Endothelial cell of umbilical vein (primary cell): ENCODE results near the gene RGR. TPM values are rescaled to one million over a fixed set of nuclear protein-coding genes. Genes with fewer than 3 reads are reported as not detected.

Source experiments
- BruUV-seq: library from RNA; stranded (reverse); fragments of 400-500 nt; replicated peaks from 2 replicates; lab custom pipeline; 2021; lab: Mats Ljungman, UMichigan
- CTCF ChIA-PET: fragments of 300-600, 350-600 bp; sonication (Branson Sonifier 250); formaldehyde crosslinking; loops from one replicate; lab custom pipeline; 2021; ENCODE audit warnings: antibody characterized with exemption, inconsistent platforms; lab: Charles Lee
- POLR2A ChIA-PET: fragments of 300-600, 350-600 bp; sonication (Branson Sonifier 250); formaldehyde crosslinking; loops from one replicate; lab custom pipeline; 2021; ENCODE audit warnings: antibody characterized with exemption, inconsistent platforms; lab: Charles Lee
- DNase-seq: peaks from one replicate; pipeline ENCODE4 v3.0.0-alpha.2; 2011; ENCODE audit warnings: low read depth, low spot score
- FAIRE-seq: peaks from 2 replicates; lab custom pipeline; 2011; peaks lifted over from hg19 to GRCh38; lab: Jason Lieb, UNC
- H2AFZ ChIP-seq: 2 replicates; pipeline ENCODE4 v1.6.0; 2012; ENCODE audit warnings: low read depth, low read length, control low read depth, inconsistent platforms
- H3K27ac ChIP-seq: 2 replicates; pipeline ENCODE4 v1.5.1; 2011; ENCODE audit warnings: low read depth, mild to moderate bottlenecking, control low read depth, low read length, moderate library complexity; ENCODE audit not compliant: insufficient read depth
- H3K27me3 ChIP-seq, 2 experiments: 2 replicates each; pipeline versions ENCODE4 v1.6.0 to v1.6.1; 2011; ENCODE audit warnings: low read length in 2 of 2, mixed read lengths in 1 of 2; ENCODE audit not compliant: control insufficient read depth in 2 of 2, insufficient read depth in 2 of 2
- H3K36me3 ChIP-seq, 2 experiments: 2 replicates in 1 of 2; 3 replicates in 1 of 2; pipeline ENCODE4 v1.5.1; 2011; ENCODE audit warnings: low read length in 2 of 2, mild to moderate bottlenecking in 1 of 2, moderate library complexity in 1 of 2; ENCODE audit not compliant: control insufficient read depth in 2 of 2, insufficient read depth in 2 of 2; ENCODE audit errors: extremely low read depth in 1 of 2
- H3K4me1 ChIP-seq: 3 replicates; pipeline ENCODE4 v1.5.1; 2011; ENCODE audit warnings: mild to moderate bottlenecking, low read length; ENCODE audit not compliant: control insufficient read depth, insufficient read depth; ENCODE audit errors: extremely low read depth
- H3K4me2 ChIP-seq: 2 replicates; pipeline ENCODE4 v1.6.1; 2011; ENCODE audit warnings: low read length, control low read depth, mixed read lengths; ENCODE audit not compliant: insufficient read depth
- H3K4me3 ChIP-seq, 3 experiments: fragments of 200-600 bp in 1 of 3; sonication (generic), shearing (Covaris generic) in 1 of 3; replicated peaks in 1 of 3; 2 replicates each; pipeline ENCODE4 v1.5.1; 2011 to 2016; ENCODE audit warnings: control low read depth in 3 of 3, low read length in 3 of 3, mild to moderate bottlenecking in 2 of 3, inconsistent platforms in 1 of 3, low read depth in 1 of 3, moderate library complexity in 1 of 3; ENCODE audit not compliant: insufficient read depth in 1 of 3
- H3K79me2 ChIP-seq: 2 replicates; pipeline ENCODE4 v1.6.0; 2012; ENCODE audit warnings: low read length, inconsistent platforms; ENCODE audit not compliant: control insufficient read depth, insufficient read depth
- H3K9ac ChIP-seq: replicated peaks from 2 replicates; pipeline ENCODE3; 2011; ENCODE audit warnings: low read length, control low read depth; ENCODE audit not compliant: insufficient read depth; ENCODE audit errors: extremely low read depth
- H3K9me1 ChIP-seq: replicated peaks from 3 replicates; pipeline ENCODE4 v1.6.0; 2011; ENCODE audit warnings: mild to moderate bottlenecking, low read length; ENCODE audit not compliant: control insufficient read depth, insufficient read depth; ENCODE audit errors: extremely low read depth
- H3K9me3 ChIP-seq: replicated peaks from 2 replicates; pipeline ENCODE4 v1.5.1; 2012; ENCODE audit warnings: low read length, inconsistent platforms; ENCODE audit not compliant: control insufficient read depth, insufficient read depth
- H4K20me1 ChIP-seq: replicated peaks from 2 replicates; pipeline ENCODE3; 2011; ENCODE audit warnings: mild to moderate bottlenecking, low read length; ENCODE audit not compliant: control insufficient read depth, insufficient read depth; ENCODE audit errors: extremely low read depth
- FOS ChIP-seq: IDR thresholded peaks from 2 replicates; pipeline ENCODE4 v1.6.1; 2011; ENCODE audit warnings: mild to moderate bottlenecking, low read length, moderate library complexity, borderline replicate concordance; ENCODE audit not compliant: insufficient read depth
- GATA2 ChIP-seq: IDR thresholded peaks from 2 replicates; pipeline ENCODE4 v1.7.0; 2011; ENCODE audit warnings: low read depth, mild to moderate bottlenecking, moderate library complexity, mixed read lengths, low read length; ENCODE audit not compliant: insufficient read length, insufficient read depth
- JUN ChIP-seq: IDR thresholded peaks from 2 replicates; pipeline ENCODE4 v1.6.1; 2011; ENCODE audit warnings: borderline replicate concordance, low read depth; ENCODE audit not compliant: insufficient read length, insufficient read depth
- POLR2A ChIP-seq: IDR thresholded peaks from 2 replicates; pipeline ENCODE4 v1.6.1; 2012; ENCODE audit warnings: low read depth, mild to moderate bottlenecking, control low read depth, low read length
- POLR2AphosphoS5 ChIP-seq: IDR thresholded peaks from 2 replicates; pipeline ENCODE4 v1.6.1; 2012; ENCODE audit warnings: low read depth, mild to moderate bottlenecking, control low read depth, low read length, moderate library complexity; ENCODE audit not compliant: insufficient read depth
- dilution Hi-C: fragments of 300-500 bp; cut with MboI; formaldehyde crosslinking; loops from one replicate; pipeline ENCODE4 v1.15.0; 2019; ENCODE audit warnings: low sequenced_read_pairs; ENCODE audit not compliant: extremely low pct_ligation_motif_present
- intact Hi-C: fragments of 100-400 bp; cut with micrococcal nuclease; formaldehyde crosslinking; loops from one replicate; pipeline ENCODE4 v1.10.0; 2022
- polyA plus RNA-seq, 4 experiments: library from polyadenylated mRNA; depleted of rRNA in 3 of 4; stranded (reverse) in 3 of 4; unstranded in 1 of 4; fragments of >200 nt; gene quantifications; 2 replicates each; pipeline versions ENCODE4 v1.2.1 to v1.2.3, GENCODE V29; 2011 to 2012; ENCODE audit warnings: missing spikeins in 1 of 4
- total RNA-seq: library from RNA; stranded (reverse); gene quantifications from 2 replicates; pipeline ENCODE4 v1.2.3, GENCODE V29; 2021
- TF ChIP-seq, protein P1 (sequence below), 2 donors: IDR thresholded peaks; 1 replicate in 1 of 2; 2 replicates in 1 of 2; pipeline ENCODE4 v1.5.1; 2011; ENCODE audit warnings: low read length in 2 of 2, mild to moderate bottlenecking in 2 of 2, moderate library complexity in 2 of 2, control low read depth in 1 of 2, inconsistent platforms in 1 of 2, low read depth in 1 of 2; ENCODE audit not compliant: insufficient read depth in 1 of 2; ENCODE audit errors: extremely low read depth in 1 of 2
- TF ChIP-seq, protein P2 (sequence below): IDR thresholded peaks from 2 replicates; pipeline ENCODE4 v1.6.1; 2011; ENCODE audit not compliant: insufficient read depth, insufficient read length

RGR gene
- total and polyA plus RNA-seq, 2 donors (not counting 3 experiments of a cell fraction or from before 2014, with no cell fraction given): not detected

DNA sequence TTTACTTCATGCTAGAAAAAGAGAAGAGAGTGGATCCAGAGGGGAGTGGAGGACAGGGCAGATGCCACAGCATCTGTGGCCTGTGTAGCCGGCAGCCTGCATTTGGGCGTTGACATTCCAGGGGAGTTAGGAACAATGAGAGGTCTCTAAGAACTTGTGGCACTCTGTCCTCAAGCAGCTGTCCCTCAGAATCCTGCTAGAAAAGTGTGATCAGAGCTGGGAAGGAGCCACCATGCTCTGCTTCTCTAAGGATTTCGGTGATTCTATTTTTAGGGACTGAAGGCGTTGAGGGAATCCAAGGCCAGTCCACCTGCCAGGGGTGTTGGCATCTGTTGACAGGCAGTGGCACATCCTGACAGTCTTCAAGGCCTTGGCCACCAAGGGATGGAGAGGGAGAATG is 27.1 kb upstream of the RGR start:
- no peaks in the 10 kb centered on the region for H3K79me2 ChIP-seq
- intact Hi-C loops: no loop called here
- no peaks in the 10 kb centered on the region for H4K20me1 ChIP-seq
- H3K27ac ChIP-seq: no peak overlapping the region
- TF ChIP-seq, protein P1, sequence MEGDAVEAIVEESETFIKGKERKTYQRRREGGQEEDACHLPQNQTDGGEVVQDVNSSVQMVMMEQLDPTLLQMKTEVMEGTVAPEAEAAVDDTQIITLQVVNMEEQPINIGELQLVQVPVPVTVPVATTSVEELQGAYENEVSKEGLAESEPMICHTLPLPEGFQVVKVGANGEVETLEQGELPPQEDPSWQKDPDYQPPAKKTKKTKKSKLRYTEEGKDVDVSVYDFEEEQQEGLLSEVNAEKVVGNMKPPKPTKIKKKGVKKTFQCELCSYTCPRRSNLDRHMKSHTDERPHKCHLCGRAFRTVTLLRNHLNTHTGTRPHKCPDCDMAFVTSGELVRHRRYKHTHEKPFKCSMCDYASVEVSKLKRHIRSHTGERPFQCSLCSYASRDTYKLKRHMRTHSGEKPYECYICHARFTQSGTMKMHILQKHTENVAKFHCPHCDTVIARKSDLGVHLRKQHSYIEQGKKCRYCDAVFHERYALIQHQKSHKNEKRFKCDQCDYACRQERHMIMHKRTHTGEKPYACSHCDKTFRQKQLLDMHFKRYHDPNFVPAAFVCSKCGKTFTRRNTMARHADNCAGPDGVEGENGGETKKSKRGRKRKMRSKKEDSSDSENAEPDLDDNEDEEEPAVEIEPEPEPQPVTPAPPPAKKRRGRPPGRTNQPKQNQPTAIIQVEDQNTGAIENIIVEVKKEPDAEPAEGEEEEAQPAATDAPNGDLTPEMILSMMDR (IDR thresholded peaks at IDR 0.05; ENCODE audit: extremely low read depth in 1 of 2, insufficient read depth in 1 of 2, low read depth in 1 of 2, low read length in 2 of 2): no peak
- no peak for TF ChIP-seq POLR2A
- TF ChIP-seq POLR2AphosphoS5: no peak
- TF ChIP-seq, protein P2, sequence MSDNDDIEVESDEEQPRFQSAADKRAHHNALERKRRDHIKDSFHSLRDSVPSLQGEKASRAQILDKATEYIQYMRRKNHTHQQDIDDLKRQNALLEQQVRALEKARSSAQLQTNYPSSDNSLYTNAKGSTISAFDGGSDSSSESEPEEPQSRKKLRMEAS: no peak
- no peak for TF ChIP-seq FOS
- TF ChIP-seq JUN: no peak
- no peak for TF ChIP-seq GATA2
- FAIRE-seq (no peak), DNase-seq (no peak)
- no peaks in the 10 kb centered on the region for H3K9me3 ChIP-seq
- BruUV-seq: no TSS peak
- H3K9ac ChIP-seq: no peak overlapping the region
- dilution Hi-C loops: no loop called here
- H2AFZ ChIP-seq: no peak overlapping the region
- H3K4me2 ChIP-seq: no peak overlapping the region
- peaks cover 0 to 5% of the 10 kb centered on the region in 2 experiments for H3K27me3 ChIP-seq
- H3K36me3 ChIP-seq: no peaks in the 10 kb centered on the region
- POLR2A ChIA-PET: no interaction called here
- no peaks in the 10 kb centered on the region for H3K4me1 ChIP-seq
- H3K9me1 ChIP-seq: no peaks in the 10 kb centered on the region
- CTCF ChIA-PET: interaction anchor here (0.6 to 1.1 kb wide), 2 partner anchors 21 to 33 kb away, joined by 3 read pairs; no protein-coding TSS in a partner anchor
- no peak overlapping the region for H3K4me3 ChIP-seq
